Stomach smooth muscle (tissue), 2 donors: Measurements from ENCODE around the gene NUDT14.

ENCODE experiments used
- H3K27ac ChIP-seq: one replicate; pipeline ENCODE4 v1.7.0; 2013; ENCODE audit warnings: mild to moderate bottlenecking, low read length, inconsistent platforms
- H3K27me3 ChIP-seq, 2 donors: one replicate each; pipeline ENCODE4 v1.7.0; 2013; ENCODE audit warnings: low read length in 2 of 2; ENCODE audit not compliant: insufficient read depth in 2 of 2, control insufficient read depth in 1 of 2
- H3K36me3 ChIP-seq, 2 donors: one replicate each; pipeline ENCODE4 v1.7.0; 2013; ENCODE audit warnings: low read length in 2 of 2; ENCODE audit not compliant: control insufficient read depth in 2 of 2, insufficient read depth in 2 of 2
- H3K4me1 ChIP-seq: one replicate; pipeline ENCODE4 v1.7.0; 2013; ENCODE audit warnings: low read length; ENCODE audit not compliant: control insufficient read depth, insufficient read depth
- H3K4me3 ChIP-seq, 2 donors: one replicate each; pipeline ENCODE4 v1.7.0; 2013; ENCODE audit warnings: low read length in 2 of 2
- H3K9ac ChIP-seq, 2 donors: one replicate each; pipeline ENCODE4 v1.7.0; 2013; ENCODE audit warnings: low read length in 2 of 2, mild to moderate bottlenecking in 1 of 2
- H3K9me3 ChIP-seq, 2 donors: one replicate each; pipeline ENCODE4 v1.7.0; 2013; ENCODE audit warnings: low read length in 2 of 2; ENCODE audit not compliant: control insufficient read depth in 2 of 2
- donor health status: healthy.
- donor health status: Pancreatic carcinoma.

The NUDT14 gene

GRCh38 chr14:105220699-105221597 is 39.8 kb upstream of the NUDT14 start:
- Histone ChIP-seq H3K27ac (no peak overlapping the region), H3K9me3 (no peaks in the 10 kb centered on the region), H3K4me1 (peaks cover 10% of the 10 kb centered on the region), H3K36me3 (peaks cover 16 to 39% of the 10 kb centered on the region in 2 donors), H3K27me3 (no peaks in the 10 kb centered on the region), H3K4me3 (no peak overlapping the region), H3K9ac (no peak overlapping the region)

GRCh38 chr14:105219753-105220152 is 38.6 kb upstream of the NUDT14 start:
- H3K4me1 ChIP-seq = peaks cover 10% of the 10 kb centered on the region
- H3K27ac ChIP-seq = no peak overlapping the region
- peaks cover 20 to 38% of the 10 kb centered on the region in 2 donors for H3K36me3 ChIP-seq
- no peak overlapping the region for H3K9ac ChIP-seq
- H3K4me3 ChIP-seq = no peak overlapping the region
- H3K9me3 ChIP-seq = no peaks in the 10 kb centered on the region
- H3K27me3 ChIP-seq = no peaks in the 10 kb centered on the region

GRCh38 chr14:105219043-105219612 is 38.0 kb upstream of the NUDT14 start:
- Histone ChIP-seq H3K9ac (no peak overlapping the region), H3K9me3 (no peaks in the 10 kb centered on the region), H3K4me1 (peaks cover 10% of the 10 kb centered on the region), H3K36me3 (peaks cover 18 to 38% of the 10 kb centered on the region in 2 donors), H3K27ac (no peak overlapping the region), H3K4me3 (no peak overlapping the region), H3K27me3 (no peaks in the 10 kb centered on the region)

- Histone ChIP-seq H3K9ac (no peak overlapping the region), H3K36me3 (peaks cover 17 to 41% of the 10 kb centered on the region in 2 donors), H3K27ac (no peak overlapping the region), H3K27me3 (no peaks in the 10 kb centered on the region), H3K4me1 (peaks cover 10% of the 10 kb centered on the region), H3K4me3 (no peak overlapping the region), H3K9me3 (no peaks in the 10 kb centered on the region)
Observed at GRCh38 chr14:105218611-105219010, 37.5 kb upstream of the NUDT14 start.

GRCh38 chr14:105217774-105218173 is 36.7 kb upstream of the NUDT14 start:
- Histone ChIP-seq H3K27me3 (no peaks in the 10 kb centered on the region), H3K9me3 (no peaks in the 10 kb centered on the region), H3K4me1 (peaks cover 10% of the 10 kb centered on the region), H3K9ac (no peak overlapping the region), H3K4me3 (no peak overlapping the region), H3K36me3 (peaks cover 17 to 37% of the 10 kb centered on the region in 2 donors), H3K27ac (no peak overlapping the region)

GRCh38 chr14:105216490-105217247 is 35.6 kb upstream of the NUDT14 start:
- Histone ChIP-seq H3K4me1 (peaks cover 10% of the 10 kb centered on the region), H3K36me3 (peaks cover 17 to 38% of the 10 kb centered on the region in 2 donors), H3K9me3 (no peaks in the 10 kb centered on the region), H3K27me3 (no peaks in the 10 kb centered on the region), H3K4me3 (no peak overlapping the region), H3K27ac (no peak overlapping the region), H3K9ac (no peak overlapping the region)

- Histone ChIP-seq H3K9me3 (no peaks in the 10 kb centered on the region), H3K4me1 (peaks cover 2% of the 10 kb centered on the region), H3K27me3 (no peaks in the 10 kb centered on the region), H3K27ac (no peak overlapping the region), H3K9ac (no peak overlapping the region), H3K4me3 (no peak overlapping the region), H3K36me3 (peaks cover 14 to 36% of the 10 kb centered on the region in 2 donors)
Observed at GRCh38 chr14:105215602-105216001, 34.5 kb upstream of the NUDT14 start.

GRCh38 chr14:105214324-105214915 is 33.3 kb upstream of the NUDT14 start:
- H3K4me1 ChIP-seq = no peaks in the 10 kb centered on the region
- no peaks in the 10 kb centered on the region for H3K9me3 ChIP-seq
- H3K9ac ChIP-seq = no peak overlapping the region
- H3K27me3 ChIP-seq = no peaks in the 10 kb centered on the region
- H3K4me3 ChIP-seq = no peak overlapping the region
- H3K36me3 ChIP-seq = peaks cover 14 to 34% of the 10 kb centered on the region in 2 donors
- no peak overlapping the region for H3K27ac ChIP-seq

GRCh38 chr14:105213361-105213760 is 32.2 kb upstream of the NUDT14 start:
- Histone ChIP-seq H3K9ac (no peak overlapping the region), H3K36me3 (peaks cover 8 to 29% of the 10 kb centered on the region in 2 donors), H3K27me3 (no peaks in the 10 kb centered on the region), H3K4me1 (no peaks in the 10 kb centered on the region), H3K27ac (no peak overlapping the region), H3K9me3 (no peaks in the 10 kb centered on the region), H3K4me3 (no peak overlapping the region)

- Histone ChIP-seq H3K27me3 (no peaks in the 10 kb centered on the region), H3K4me3 (no peak overlapping the region), H3K4me1 (no peaks in the 10 kb centered on the region), H3K36me3 (peaks cover 8 to 27% of the 10 kb centered on the region in 2 donors), H3K9me3 (no peaks in the 10 kb centered on the region), H3K27ac (no peak overlapping the region), H3K9ac (no peak overlapping the region)
Observed at GRCh38 chr14:105212541-105213300, 31.6 kb upstream of the NUDT14 start.
